Umbilical cord (tissue), 2 donors: ENCODE measurements around the gene WSCD2. TPM values are rescaled to one million over a fixed set of nuclear protein-coding genes. Genes with fewer than 3 reads are reported as not detected.

Experiments
- DNase-seq: peaks from one replicate; pipeline ENCODE4 v3.0.0-alpha.2; 2015; ENCODE audit warnings: low spot score
- total RNA-seq: library from RNA; depleted of rRNA; stranded (reverse); fragments of >200 nt; gene quantifications from one replicate; pipeline ENCODE4 v1.2.3, GENCODE V29; 2014; ENCODE audit warnings: low replicate concordance; ENCODE audit not compliant: insufficient read depth

The WSCD2 gene
- total RNA-seq, 1 donor from 2014 or later = 1.2 TPM

- DNase-seq = no peak
These were observed 2.0 kb upstream of the WSCD2 start for GRCh38 chr12:108126990-108127501.

GRCh38 chr12:108127654-108128053, 1.4 kb upstream of the WSCD2 start:
- DNase-seq = no peak

DNA sequence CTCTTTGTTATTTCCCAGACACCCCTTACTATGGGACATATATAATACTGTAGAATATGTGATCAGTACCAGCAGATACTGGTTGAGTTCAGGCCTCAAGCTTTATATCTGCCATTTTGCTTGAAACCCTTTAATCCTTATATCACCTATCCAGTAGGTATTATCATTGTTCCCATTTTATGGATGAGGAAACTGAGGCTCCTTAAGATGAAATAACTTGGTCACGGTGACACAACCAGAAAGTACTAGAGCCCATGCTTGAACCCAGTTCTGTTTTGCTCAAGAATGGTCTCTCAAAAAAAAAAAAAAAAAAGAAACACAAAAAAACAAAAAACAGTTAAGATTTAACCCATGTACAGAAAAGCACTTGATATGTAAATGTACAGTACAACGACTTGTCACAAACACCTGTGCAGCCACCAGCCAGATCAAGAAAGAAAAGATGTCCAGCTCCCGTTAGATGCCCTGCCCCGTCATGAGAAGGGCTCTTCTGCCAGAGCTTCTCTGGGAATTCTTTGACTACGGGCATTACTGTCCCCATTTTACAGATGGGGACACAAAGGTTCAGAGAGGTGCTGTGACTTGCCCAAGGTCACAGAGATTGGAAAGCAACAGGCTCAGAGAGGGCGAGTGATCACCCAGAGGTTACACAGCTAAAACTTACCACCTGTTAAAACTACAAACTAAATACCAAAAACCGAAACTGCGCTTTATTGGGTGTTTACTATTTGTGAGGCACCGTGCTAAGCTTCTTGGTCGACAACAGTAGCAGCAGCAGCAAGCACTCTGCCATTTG, 669 bp upstream of the WSCD2 start:
- no peak for DNase-seq

DNA sequence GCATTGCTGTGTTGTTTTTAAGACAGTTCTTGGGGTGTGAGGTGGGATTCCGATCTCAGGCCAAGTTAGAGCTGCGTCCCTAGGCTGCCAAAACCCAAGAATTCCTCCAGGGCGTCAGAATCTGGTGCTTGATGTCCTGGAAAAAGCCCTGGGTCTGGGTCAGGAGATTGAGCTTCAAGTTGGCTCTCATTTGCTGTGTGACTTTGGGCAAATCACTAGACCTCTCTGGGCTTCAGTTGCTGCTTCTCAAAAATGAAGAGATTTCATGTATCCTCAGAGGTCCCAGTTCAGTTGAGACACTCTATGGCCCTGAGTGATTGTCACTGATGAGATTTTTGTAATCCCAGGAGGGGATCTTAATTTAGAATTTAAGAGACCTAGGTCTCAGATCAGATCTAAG, 1.9 kb downstream of the WSCD2 start:
- no peak for DNase-seq

- no peak for DNase-seq
These were observed 2.6 kb downstream of the WSCD2 start for GRCh38 chr12:108131657-108132126.

- DNase-seq = no peak
These were observed 4.4 kb downstream of the WSCD2 start for GRCh38 chr12:108133482-108133881.

GRCh38 chr12:108134744-108135143, 5.7 kb downstream of the WSCD2 start:
- DNase-seq = no peak

- DNase-seq = no peak
These were observed 6.5 kb downstream of the WSCD2 start for GRCh38 chr12:108135627-108136026.

GRCh38 chr12:108136697-108137096, 7.6 kb downstream of the WSCD2 start:
- DNase-seq = no peak

DNA sequence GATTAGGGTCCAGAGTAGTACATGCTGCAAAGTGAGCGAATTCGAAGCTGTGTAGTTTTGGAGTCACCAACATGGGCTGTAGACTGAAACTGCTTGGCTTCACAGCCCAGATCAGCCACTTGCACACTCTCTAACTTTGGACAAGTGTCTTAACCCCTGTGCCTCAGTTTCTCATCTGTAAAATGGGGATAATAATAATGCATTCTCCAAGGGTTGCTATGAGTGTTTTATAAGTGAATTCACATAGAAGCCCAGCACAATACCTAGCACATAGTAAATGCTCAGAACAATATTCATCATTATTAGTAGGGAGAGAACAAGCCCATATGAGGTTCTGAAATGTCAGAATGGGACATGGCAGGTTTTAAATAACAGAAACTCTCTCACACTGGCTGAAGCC, 10.4 kb downstream of the WSCD2 start:
- no peak for DNase-seq

DNA sequence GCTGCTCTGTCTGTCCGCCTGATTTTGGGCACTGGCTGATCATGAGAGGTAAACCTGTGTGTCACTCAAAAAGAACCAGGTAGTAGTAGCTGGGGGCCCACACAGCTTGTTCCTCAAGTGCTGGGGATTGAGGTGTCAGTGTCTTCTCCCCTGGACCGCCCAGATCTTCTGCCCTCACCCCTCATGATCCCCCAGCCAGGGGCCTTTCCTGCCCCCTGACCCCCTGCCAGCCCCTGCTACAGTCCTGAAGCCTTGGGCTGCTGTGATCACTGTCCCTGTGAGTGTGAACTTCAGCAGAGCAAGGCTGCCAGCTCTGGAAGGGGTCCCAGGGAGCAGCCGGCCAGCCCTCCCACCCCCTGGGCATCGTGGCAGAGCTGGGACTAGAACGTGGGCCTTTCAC, 11.4 kb downstream of the WSCD2 start:
- DNase-seq = no peak

GRCh38 chr12:108141600-108142130, 12.6 kb downstream of the WSCD2 start:
- DNase-seq = no peak

DNA sequence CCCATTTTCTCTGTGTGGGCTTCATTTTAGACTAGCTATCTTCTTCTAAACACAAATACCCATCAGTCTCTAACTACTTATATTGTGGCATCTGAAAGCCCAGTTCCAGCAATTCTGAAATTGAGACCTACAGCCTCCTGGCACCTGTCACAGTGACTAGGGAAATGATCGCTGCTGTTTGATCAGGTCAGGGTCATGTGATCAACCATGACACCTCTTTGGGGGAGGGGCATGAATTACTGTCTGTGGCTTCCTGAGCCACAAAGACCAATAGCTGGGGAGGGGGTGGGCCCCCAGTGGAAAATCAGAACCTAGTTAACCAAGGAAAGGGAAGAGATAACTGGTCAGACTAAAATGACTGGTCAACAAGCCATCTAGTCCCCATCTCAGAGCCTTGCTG, 14.1 kb downstream of the WSCD2 start:
- no peak for DNase-seq

DNA sequence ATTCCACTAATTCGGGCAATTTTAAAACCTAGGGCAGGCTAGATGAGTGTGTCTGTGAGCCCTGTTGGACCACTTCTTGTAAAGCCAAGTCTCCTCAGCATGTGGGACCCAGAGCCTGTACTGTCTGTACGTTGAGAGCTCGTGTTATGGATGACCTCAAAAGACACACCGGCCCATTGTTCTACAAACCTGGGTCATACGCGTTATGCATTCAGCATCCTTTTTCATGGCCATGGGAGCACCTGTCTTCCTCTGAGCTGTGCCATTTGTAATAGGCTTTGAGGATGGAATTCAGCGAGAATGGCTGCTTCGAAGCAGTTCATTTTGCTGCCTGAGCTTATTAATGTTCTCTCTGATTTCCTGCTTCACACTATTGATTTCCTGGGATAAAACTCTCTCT, 15.0 kb downstream of the WSCD2 start:
- no peak for DNase-seq

- DNase-seq = no peak
These were observed 15.9 kb downstream of the WSCD2 start for GRCh38 chr12:108145011-108145410.

DNA sequence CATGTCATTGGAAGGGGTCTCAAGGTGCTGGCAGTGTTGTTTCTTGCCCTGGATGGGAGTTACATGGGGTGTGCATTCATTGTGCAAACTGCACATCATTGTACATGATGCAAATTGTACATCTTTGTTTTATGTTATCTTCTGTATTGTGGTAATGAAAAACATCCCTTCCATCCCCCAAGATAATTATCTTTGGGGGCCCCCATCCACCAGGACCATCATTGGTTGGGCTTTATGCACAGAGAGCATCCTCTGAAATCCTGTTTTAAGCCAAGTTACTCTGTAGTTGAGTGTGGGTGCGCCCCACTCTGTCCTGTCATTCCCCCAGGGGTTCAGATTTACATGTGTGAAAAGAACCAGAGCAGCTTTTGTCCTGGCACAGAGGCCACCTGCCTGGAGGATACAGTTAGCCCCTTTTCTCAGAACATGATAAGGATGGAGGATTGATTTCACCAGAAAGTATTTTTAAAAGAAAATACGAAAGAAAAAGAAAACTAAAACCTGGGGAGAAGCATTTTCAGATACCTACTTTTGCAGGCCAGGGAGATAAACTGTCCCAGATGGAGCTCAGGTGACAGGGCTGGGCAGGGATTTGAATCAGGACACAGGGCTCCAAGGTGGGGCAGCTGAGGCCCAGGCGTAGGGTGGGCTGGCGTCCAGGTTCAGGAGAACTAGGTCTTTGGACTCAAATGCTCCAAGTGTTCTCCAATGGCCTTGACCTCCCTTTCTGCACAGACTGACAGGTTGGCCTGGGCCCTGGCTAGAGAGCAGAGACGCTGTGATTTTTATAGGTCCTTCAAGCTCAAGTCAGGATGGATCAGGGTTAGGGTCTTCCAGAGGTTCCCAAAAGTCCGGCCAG, 17.2 kb downstream of the WSCD2 start:
- peak; percentile 3 for DNase-seq

GRCh38 chr12:108147279-108147678, 18.2 kb downstream of the WSCD2 start:
- DNase-seq = no peak

- no peak for DNase-seq
These were observed 19.5 kb downstream of the WSCD2 start for GRCh38 chr12:108148521-108149074.

- DNase-seq = no peak
These were observed 21.3 kb downstream of the WSCD2 start for GRCh38 chr12:108150436-108150835.

GRCh38 chr12:108151533-108152169, 22.6 kb downstream of the WSCD2 start:
- no peak for DNase-seq

- no peak for DNase-seq
These were observed 23.1 kb downstream of the WSCD2 start for GRCh38 chr12:108152170-108152538.

DNA sequence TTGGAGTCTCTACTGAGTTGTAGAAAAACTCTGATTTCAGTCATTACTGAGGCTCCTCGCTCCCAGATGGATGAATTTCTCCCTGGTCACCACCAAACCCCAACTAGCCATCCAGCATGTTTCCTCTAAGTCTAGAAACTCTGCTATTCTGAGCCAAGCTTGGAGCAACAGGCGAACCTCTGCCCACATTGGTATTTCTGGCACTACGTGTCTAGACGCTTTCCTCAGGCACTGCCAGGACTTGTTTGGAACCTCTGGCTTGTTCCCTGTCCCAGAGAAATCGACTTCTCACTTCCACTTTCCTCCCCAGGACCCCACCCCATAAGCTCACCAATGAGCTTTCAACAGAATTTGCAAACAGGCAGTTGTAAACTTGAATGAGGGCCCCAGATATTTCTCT, 27.6 kb downstream of the WSCD2 start:
- no peak for DNase-seq
